Keratinocyte (primary cell): ENCODE results near the gene ZNF778.

Source experiments
- CTCF ChIP-seq, 3 experiments: IDR thresholded peaks in 1 of 3; conservative IDR thresholded peaks in 1 of 3; optimal IDR thresholded peaks in 1 of 3; 2 replicates in 2 of 3; 3 replicates in 1 of 3; pipeline versions ENCODE3 to v1.5.1; 2011; ENCODE audit warnings: low read length in 3 of 3, mild to moderate bottlenecking in 3 of 3, moderate library complexity in 2 of 3, control low read depth in 1 of 3, inconsistent platforms in 1 of 3; ENCODE audit not compliant: insufficient read depth in 2 of 3; ENCODE audit errors: extremely low read depth in 1 of 3
- EZH2 ChIP-seq: IDR thresholded peaks from one replicate; pipeline ENCODE4 v1.6.1; 2012; ENCODE audit warnings: inconsistent platforms, mild to moderate bottlenecking, low read length, moderate library complexity

- no peak for TF ChIP-seq CTCF (optimal IDR thresholded peaks at IDR 0.05 in 1 of 3, IDR thresholded peaks at IDR 0.05 in 1 of 3, conservative IDR thresholded peaks at IDR 0.05 in 1 of 3; ENCODE audit: extremely low read depth in 1 of 3, insufficient read depth in 2 of 3, low read length in 3 of 3)
- TF ChIP-seq EZH2 = no peak
These were observed 28.0 kb upstream of the ZNF778 start for GRCh38 chr16:89189358-89190025.
